HAP-1 (cell line): ENCODE results near the gene INPP5A.
A peak's percentile ranks its signal among the peaks of the same experiment; 100 is the strongest.

Source experiments
- DNase-seq, 2 experiments: peaks; one replicate each; pipeline ENCODE4 v3.0.0-alpha.2; 2016 to 2020; ENCODE audit warnings: low spot score in 2 of 2
- H3K27me3 ChIP-seq: fragments of 250-450 bp; sonication (Bioruptor Pico); 2 replicates; pipeline ENCODE4 v1.5.1; 2020; ENCODE audit warnings: low read depth, mild to moderate bottlenecking, moderate library complexity
- H3K36me3 ChIP-seq: fragments of 250-450 bp; sonication (Bioruptor Pico); replicated peaks from 2 replicates; pipeline ENCODE4 v1.5.1; 2020; ENCODE audit warnings: mild to moderate bottlenecking
- H3K4me1 ChIP-seq: fragments of 250-450 bp; sonication (Bioruptor Pico); 2 replicates; pipeline ENCODE4 v1.5.1; 2020; ENCODE audit warnings: mild to moderate bottlenecking
- H3K4me3 ChIP-seq: fragments of 250-450 bp; sonication (Bioruptor Pico); 2 replicates; pipeline ENCODE4 v1.5.1; 2020; ENCODE audit warnings: mild to moderate bottlenecking, moderate library complexity
- H3K9me3 ChIP-seq: fragments of 250-450 bp; sonication (Bioruptor Pico); 2 replicates; pipeline ENCODE4 v1.5.1; 2020; ENCODE audit warnings: mild to moderate bottlenecking, moderate library complexity
- in situ Hi-C: fragments of 300-500 bp; cut with MboI; formaldehyde crosslinking; loops from 3 replicates; pipeline ENCODE4 v1.14.3; 2020; ENCODE audit warnings: low sequenced_read_pairs, inconsistent platforms, mixed read lengths

Gene INPP5A

DNA sequence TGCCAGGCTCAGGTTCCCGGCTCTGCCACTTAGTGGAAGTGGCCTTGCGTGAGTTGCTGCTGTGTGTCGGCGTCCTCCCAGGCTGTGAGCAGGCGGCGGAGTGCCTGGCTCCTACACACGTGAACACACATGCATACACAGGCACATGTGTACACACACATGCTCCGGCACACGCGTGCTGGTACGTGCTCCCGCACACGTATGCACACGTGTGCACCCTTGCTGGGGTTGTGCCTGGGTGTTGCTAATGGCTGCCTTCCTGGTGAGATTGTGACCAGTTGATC lies 107.6 kb downstream of the INPP5A start:
- no peaks in the 10 kb centered on the region for H3K27me3 ChIP-seq
- H3K4me3 ChIP-seq, result no peak overlapping the region
- no peaks in the 10 kb centered on the region for H3K9me3 ChIP-seq
- H3K4me1 ChIP-seq, result peaks cover 20% of the 10 kb centered on the region
- H3K36me3 ChIP-seq, result no peaks in the 10 kb centered on the region
- in situ Hi-C loops, result loop anchor here (5.0 to 25.0 kb wide), 2 partner anchors 253 to 433 kb away; no protein-coding TSS in a partner anchor
- no peak for DNase-seq

DNA sequence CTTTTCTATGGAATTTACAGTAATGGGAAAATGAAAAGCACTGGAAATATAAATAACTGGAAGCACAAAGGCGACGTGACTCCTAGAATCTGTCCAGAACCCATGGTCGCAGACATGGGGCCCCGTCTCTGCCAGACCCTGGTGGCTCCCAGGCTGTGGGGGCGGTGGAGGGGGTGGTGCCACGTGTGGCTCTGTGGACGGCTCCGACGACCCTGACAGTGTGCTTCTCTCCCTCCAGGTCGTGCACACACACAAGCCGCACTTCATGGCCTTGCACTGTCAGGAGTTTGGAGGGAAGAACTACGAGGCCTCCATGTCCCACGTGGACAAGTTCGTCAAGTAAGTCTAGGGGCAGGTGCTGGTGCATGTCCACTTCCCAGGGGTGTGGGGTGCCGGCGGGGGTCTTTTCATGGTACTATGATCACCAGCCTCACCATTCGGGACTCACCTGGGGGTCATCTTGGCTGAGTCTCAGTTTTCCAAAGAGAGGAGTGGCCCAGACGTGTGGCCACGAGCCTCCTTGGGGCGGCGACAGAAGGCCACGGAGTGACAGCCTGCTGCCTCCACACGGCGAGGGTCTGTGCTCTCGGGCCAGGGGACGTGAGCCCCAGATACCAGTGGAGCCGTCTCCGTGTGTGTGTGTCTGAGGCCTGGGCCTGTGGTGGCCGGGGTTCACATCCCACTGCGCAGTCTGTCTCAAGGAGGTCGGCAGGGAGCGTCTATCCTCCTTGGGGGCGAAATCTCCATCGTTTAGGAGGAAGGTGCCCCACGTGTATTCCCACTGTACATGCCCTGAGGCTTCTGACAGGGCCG lies 108.2 kb downstream of the INPP5A start:
- Histone ChIP-seq H3K4me1 (peaks cover 20% of the 10 kb centered on the region), H3K9me3 (no peaks in the 10 kb centered on the region), H3K27me3 (no peaks in the 10 kb centered on the region), H3K36me3 (no peaks in the 10 kb centered on the region), H3K4me3 (no peak overlapping the region)
- in situ Hi-C loops, result loop anchor here (5.0 to 25.0 kb wide), 2 partner anchors 254 to 434 kb away; no protein-coding TSS in a partner anchor
- no peak for DNase-seq

DNA sequence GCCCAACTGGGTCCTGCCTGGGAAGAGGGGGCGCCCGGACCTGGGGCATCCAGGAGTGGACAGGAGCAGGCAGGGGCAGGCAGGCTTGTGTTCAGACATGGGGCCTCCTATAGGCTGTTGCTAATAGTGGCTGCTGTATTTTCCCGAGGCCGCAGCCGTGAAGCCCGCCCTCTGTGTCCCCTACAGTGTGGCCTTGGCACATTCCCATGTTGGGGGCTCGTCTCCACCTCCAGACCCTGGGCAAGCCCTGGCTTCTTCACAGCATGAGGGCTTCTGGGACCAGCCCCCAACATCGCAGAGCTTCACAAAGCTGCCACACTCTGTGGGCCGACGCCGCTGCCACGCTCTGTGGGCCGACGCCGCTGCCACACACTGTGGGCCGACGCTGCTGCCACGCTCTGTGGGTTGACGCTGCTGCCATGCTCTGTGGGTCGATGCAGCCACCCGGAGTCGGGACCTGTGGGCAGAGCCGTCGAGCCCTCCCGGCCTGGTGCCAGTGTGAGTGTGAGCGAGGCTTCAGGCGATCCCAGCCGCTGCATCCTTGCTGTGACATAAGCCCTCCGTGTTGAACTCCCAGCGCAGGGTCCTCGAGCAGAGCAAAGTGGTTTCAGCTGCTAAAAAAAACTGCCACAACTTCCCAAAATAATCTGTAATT lies 109.0 kb downstream of the INPP5A start:
- H3K4me1 ChIP-seq, result peaks cover 20% of the 10 kb centered on the region
- no peak overlapping the region for H3K4me3 ChIP-seq
- H3K9me3 ChIP-seq, result no peaks in the 10 kb centered on the region
- DNase-seq, result no peak
- in situ Hi-C loops, result loop anchor here (5.0 to 25.0 kb wide), 2 partner anchors 254 to 434 kb away; no protein-coding TSS in a partner anchor
- H3K36me3 ChIP-seq, result no peaks in the 10 kb centered on the region
- H3K27me3 ChIP-seq, result no peaks in the 10 kb centered on the region

DNA sequence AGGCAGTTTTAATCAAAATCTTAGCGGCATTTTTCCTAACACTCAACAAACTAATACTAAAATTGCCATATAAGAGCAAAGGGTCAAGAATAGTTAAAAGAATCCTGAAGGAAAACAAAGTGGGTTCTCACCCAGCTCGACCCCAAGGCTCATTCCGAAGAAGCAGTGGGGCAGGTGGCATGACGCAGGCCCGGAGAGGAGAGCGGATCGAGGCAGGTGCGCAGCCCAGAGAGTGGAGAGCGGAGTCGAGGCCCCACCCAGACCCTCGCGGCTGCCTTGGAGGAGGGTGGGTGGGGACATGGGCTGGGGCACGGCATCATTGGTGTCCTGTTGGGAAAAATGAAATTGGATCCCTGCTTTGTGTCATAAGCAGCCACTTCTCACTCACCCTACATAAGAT lies 109.8 kb downstream of the INPP5A start:
- H3K36me3 ChIP-seq, result no peaks in the 10 kb centered on the region
- no peak overlapping the region for H3K4me3 ChIP-seq
- H3K9me3 ChIP-seq, result no peaks in the 10 kb centered on the region
- H3K4me1 ChIP-seq, result peaks cover 20% of the 10 kb centered on the region
- no peaks in the 10 kb centered on the region for H3K27me3 ChIP-seq
- DNase-seq, result peak in 1 of 2 experiments; percentile 2
- in situ Hi-C loops, result loop anchor here (5.0 to 25.0 kb wide), 2 partner anchors 255 to 435 kb away; no protein-coding TSS in a partner anchor

DNA sequence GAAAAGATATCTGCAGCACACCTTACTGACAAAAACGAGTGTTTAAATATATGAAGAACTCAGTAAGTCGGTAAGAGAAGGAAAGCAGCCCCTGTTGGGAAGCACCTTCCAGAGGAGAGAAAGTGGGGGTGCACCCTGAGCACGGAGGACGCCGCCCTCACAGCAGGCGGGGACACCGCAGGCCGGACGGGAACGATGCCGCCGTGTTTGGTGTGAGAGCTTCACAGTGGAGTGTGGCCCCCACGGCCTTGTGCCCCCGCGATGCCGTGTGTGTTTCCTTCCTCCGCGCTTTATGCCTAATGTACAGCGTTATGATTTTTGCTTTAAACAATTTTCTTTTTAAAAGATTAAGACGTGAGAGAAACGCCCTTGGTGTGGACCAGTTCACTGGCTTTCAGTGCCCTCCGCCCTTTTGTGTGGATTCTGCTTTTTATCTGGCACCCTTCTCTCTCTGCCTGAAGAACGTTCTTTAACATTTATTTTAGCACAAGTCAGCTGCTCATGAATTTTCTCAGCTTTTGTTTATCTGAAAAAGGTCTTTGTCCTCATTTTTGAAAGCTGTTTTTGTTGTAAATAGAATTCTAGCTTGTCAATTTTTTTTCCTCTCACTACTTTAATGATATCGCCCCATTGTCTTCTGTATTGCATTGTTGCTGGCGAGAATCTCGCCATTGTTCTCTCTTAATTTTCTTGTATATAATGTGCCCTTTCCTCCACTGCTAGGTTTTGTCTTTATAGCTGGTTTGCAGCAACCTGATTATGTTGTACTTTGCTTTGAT lies 110.7 kb downstream of the INPP5A start:
- H3K36me3 ChIP-seq, result no peaks in the 10 kb centered on the region
- no peak overlapping the region for H3K4me3 ChIP-seq
- no peaks in the 10 kb centered on the region for H3K27me3 ChIP-seq
- no peaks in the 10 kb centered on the region for H3K9me3 ChIP-seq
- H3K4me1 ChIP-seq, result peaks cover 20% of the 10 kb centered on the region
- peak; percentile 43 to 63 for DNase-seq
- in situ Hi-C loops, result loop anchor here (5.0 to 25.0 kb wide), 2 partner anchors 256 to 436 kb away; no protein-coding TSS in a partner anchor

DNA sequence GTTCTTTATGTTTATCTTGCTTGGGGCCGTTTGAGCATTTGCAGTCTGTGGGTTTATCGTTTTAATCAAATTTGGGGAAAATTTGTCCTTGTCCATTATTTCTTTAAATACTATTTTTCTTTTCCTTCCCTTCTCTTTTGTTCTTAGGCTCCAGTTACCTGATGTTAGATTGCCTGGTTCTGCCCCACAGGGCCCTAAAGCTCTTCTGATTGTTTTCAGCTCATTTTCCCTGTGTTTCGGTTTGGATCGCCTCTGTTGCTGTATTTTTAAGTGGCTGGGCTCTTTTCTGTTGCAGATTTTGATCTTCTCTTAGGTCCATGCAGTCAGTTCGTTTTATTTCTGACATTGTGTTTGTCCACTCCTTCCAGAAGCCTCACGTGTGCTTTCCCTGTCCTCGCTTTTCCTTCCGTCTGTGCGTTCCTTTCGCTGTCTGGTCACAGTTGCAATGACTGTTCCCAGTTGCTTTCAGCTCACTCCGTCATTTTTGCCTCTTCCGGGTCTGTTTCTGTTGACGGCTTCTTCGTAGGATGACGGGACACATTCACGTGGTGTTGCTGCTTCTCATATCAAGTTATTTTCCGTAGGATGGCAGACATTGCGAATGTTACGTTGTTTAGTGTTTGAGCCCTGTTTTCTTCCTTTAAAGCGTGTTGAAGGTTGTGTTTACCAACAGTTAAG lies 111.4 kb downstream of the INPP5A start:
- no peaks in the 10 kb centered on the region for H3K9me3 ChIP-seq
- DNase-seq, result peak; percentile 29 to 54
- peaks cover 20% of the 10 kb centered on the region for H3K4me1 ChIP-seq
- in situ Hi-C loops, result loop anchor here (5.0 to 25.0 kb wide), 2 partner anchors 257 to 437 kb away; no protein-coding TSS in a partner anchor
- no peak overlapping the region for H3K4me3 ChIP-seq
- no peaks in the 10 kb centered on the region for H3K27me3 ChIP-seq
- no peaks in the 10 kb centered on the region for H3K36me3 ChIP-seq

DNA sequence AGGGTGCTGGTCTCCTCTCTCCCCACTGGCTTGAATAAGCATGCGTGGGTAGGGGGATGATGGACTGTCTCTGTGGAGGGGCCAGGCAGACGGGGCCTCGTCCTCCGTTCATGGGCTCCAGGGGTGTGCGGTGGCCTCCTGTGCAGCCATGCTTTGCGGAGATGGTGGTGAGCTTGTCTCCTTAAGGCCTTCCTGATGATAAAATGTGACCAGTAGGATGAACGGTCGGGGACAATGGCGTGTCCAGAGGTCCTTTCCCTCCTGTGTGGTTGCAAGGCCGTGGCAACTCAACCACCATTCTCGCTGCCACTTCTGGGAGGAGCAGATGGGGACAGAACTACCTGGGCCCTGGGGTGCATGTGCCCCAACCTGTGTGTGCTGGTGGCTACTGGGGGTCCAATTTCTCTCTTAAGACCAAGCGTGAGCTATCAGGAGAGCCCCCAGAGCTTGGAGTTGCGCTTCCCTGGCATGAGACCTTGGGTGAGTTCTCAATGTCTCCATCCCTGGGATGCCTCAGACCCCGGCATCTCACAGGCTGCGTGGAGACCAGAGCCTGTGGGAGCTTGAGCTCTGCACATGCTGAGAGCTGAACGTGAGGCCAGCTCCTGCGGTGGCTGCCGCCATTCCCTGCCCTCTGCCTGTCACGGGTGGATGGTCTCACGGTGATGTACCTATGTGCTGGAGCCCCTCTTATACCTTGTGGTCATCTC lies 112.2 kb downstream of the INPP5A start:
- in situ Hi-C loops, result loop anchor here (5.0 to 25.0 kb wide), 3 partner anchors 258 to 475 kb away; no protein-coding TSS in a partner anchor
- H3K36me3 ChIP-seq, result no peaks in the 10 kb centered on the region
- H3K4me1 ChIP-seq, result peaks cover 20% of the 10 kb centered on the region
- H3K4me3 ChIP-seq, result no peak overlapping the region
- no peak for DNase-seq
- H3K9me3 ChIP-seq, result no peaks in the 10 kb centered on the region
- H3K27me3 ChIP-seq, result no peaks in the 10 kb centered on the region

DNA sequence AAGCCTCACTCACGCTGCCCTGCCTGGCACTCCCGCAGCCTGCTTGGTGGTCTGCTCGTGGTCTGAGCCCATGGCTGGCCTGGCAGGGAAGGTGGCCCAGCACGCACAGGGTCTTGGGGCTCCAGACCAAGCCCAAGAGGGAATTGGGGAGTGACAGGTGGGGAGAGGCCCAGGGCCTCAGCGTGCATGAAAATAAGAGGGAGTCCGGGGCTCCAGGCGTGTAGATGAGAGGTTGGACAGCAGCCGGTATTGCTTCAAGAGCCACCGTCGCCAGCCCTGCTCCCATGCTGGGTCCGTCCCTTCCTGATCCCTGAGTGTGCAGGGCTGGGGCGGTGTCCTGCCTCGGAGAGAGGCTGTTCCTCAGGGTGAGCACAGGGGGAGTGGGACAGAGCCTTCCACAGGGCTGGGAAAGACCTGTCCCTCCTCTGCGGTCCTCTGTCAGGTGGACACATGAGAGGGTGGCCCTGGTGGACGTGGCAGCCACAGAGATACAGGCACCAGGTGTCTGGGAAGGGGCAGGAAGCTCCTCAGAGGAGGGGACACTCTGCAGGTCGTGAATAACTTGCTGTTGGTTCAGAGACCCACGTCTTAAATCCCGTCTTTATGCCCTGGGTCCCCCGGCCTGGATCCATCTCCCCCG lies 113.1 kb downstream of the INPP5A start:
- Histone ChIP-seq H3K36me3 (no peaks in the 10 kb centered on the region), H3K27me3 (no peaks in the 10 kb centered on the region), H3K9me3 (no peaks in the 10 kb centered on the region), H3K4me3 (no peak overlapping the region), H3K4me1 (peaks cover 20% of the 10 kb centered on the region)
- DNase-seq, result no peak
- in situ Hi-C loops, result loop anchor here (10.0 kb wide), 1 partner anchor 474 kb away; no protein-coding TSS in a partner anchor

DNA sequence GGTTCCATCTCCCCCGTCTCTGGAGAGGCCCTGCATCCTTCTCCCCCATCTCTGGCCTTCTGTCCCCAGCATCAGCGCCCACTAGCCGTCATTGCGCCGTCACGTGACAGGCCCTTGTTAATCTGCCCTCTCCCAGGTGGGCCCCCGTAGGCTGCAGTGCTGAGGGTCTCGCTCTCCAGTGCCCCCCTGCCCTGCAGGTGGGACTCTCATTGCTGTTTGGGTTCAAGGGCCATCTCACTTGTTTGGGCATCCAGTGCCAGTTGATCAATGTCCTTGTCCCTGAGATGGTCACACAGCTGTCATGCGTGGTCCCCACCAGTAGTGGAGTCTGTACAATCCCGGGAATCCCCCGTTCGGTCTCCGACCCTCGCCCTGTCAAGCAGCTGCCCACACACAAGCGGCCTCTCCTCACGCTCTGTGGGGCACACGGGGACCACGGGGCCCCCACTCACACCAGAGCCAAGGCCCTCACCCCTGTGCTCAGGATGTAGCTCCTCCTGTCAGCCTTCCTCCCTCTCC lies 114.0 kb downstream of the INPP5A start:
- H3K9me3 ChIP-seq, result no peaks in the 10 kb centered on the region
- H3K36me3 ChIP-seq, result no peaks in the 10 kb centered on the region
- in situ Hi-C loops, result loop anchor here (10.0 kb wide), 1 partner anchor 473 kb away; no protein-coding TSS in a partner anchor
- no peak overlapping the region for H3K4me3 ChIP-seq
- H3K4me1 ChIP-seq, result peaks cover 20% of the 10 kb centered on the region
- no peaks in the 10 kb centered on the region for H3K27me3 ChIP-seq
- DNase-seq, result no peak

DNA sequence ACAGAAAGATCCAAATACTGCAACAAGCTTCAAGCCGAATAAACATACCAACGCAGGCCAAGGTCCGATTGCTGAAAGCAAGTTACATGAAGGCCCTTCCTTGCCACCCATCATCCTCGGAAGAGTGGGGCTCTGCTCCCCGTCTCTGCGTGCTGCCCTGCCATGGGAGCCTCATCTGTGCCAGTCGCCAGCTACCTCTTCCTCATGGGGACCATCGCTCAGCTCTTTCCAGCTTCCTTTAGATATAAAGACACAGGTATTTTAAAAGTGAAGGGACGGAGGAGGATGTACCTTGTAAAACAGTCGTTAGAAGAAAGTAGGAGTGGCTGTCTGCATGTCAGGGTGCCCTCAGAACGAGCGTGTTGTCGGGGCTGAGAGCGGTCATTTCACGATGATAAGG lies 114.9 kb downstream of the INPP5A start:
- Histone ChIP-seq H3K36me3 (no peaks in the 10 kb centered on the region), H3K27me3 (no peaks in the 10 kb centered on the region), H3K4me3 (no peak overlapping the region), H3K4me1 (peaks cover 17% of the 10 kb centered on the region), H3K9me3 (no peaks in the 10 kb centered on the region)
- DNase-seq, result no peak
- in situ Hi-C loops, result loop anchor here (10.0 kb wide), 1 partner anchor 472 kb away; no protein-coding TSS in a partner anchor

DNA sequence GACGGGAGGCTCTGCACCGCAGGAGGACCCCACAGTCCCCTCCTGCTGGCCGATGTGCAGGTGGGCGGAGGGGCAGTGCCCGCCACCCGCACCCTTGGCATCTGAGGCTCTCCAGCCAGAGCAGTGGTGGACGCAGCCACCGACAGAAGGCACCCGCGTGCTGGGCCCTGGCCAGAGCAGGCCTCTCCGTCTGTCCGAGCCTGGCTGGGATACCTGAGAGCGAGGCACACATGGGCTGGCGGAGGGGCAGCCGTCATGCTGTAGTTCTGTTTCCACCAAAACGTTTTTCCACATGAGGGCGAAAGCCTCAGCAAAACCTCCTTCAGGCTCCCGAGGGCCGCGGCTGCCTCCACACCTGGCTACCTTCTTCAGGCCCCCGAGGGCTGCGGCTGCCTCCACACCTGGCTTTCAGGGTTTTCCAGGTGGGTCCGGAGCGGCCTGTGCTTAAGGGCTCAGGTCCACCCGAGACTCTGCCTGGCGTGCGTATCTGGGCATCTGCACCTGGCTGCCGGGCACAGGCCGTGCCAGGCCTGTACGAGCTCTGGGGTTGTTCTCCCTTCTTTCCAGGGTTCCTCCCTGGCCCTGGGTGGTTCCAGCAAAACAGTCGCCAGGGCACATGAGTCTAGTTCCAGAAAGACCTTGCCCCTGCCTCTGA lies 115.5 kb downstream of the INPP5A start:
- H3K36me3 ChIP-seq, result no peaks in the 10 kb centered on the region
- DNase-seq, result no peak
- H3K27me3 ChIP-seq, result no peaks in the 10 kb centered on the region
- in situ Hi-C loops, result loop anchor here (10.0 kb wide), 1 partner anchor 472 kb away; no protein-coding TSS in a partner anchor
- H3K4me3 ChIP-seq, result no peak overlapping the region
- peaks cover 11% of the 10 kb centered on the region for H3K4me1 ChIP-seq
- H3K9me3 ChIP-seq, result no peaks in the 10 kb centered on the region

DNA sequence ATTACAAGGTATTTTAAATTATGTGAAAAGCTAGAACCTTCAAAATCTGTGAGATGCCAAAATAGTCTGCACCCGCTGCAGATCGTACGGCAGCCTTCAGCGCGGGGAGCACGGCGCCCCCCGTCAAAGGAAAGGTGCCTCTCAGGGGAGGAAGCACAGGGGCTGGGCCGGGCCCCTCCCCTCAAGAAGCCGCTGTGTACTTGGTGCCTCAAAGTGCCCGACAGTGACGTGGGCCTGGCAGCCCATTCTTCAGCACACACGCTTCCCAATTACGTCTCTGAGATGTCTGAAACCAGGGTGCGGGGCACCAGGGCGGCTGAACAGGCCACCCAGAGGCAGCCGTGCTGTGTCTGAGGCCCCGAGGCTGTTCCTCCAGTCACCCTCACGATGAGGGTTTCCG lies 116.1 kb downstream of the INPP5A start:
- no peak for DNase-seq
- Histone ChIP-seq H3K36me3 (no peaks in the 10 kb centered on the region), H3K4me1 (peaks cover 7% of the 10 kb centered on the region), H3K4me3 (no peak overlapping the region), H3K27me3 (no peaks in the 10 kb centered on the region), H3K9me3 (no peaks in the 10 kb centered on the region)
- in situ Hi-C loops, result loop anchor here (10.0 kb wide), 1 partner anchor 471 kb away; no protein-coding TSS in a partner anchor
